Karpas-422 (cell line): ENCODE results near the gene KCNK17. TPM values are rescaled to one million over a fixed set of nuclear protein-coding genes. Genes with fewer than 3 reads are reported as not detected.
"Not testable (repeated sequence)": the region's sequence is repeated elsewhere in the genome, so short reads cannot be mapped to it uniquely, and the experiment has no call there.

Source experiments
- DNase-seq: peaks from one replicate; pipeline ENCODE4 v3.0.0-alpha.2; 2015
- H2AFZ ChIP-seq: fragments of 200-600 bp; sonication (generic); 2 replicates; pipeline ENCODE4 v1.6.1; 2014; ENCODE audit warnings: antibody characterized with exemption, low read length, mixed read lengths
- H3K27ac ChIP-seq: fragments of 200-600 bp; sonication (generic); 2 replicates; pipeline ENCODE4 v1.5.1; 2014; ENCODE audit warnings: mild to moderate bottlenecking, low read length, moderate library complexity
- H3K27me3 ChIP-seq: fragments of 200-600 bp; sonication (generic); 2 replicates; pipeline ENCODE4 v1.6.1; 2014; ENCODE audit warnings: low read length, mixed read lengths
- H3K36me3 ChIP-seq: fragments of 200-600 bp; sonication (generic); 2 replicates; pipeline ENCODE4 v1.6.1; 2014; ENCODE audit warnings: low read length, mixed read lengths; ENCODE audit not compliant: insufficient read depth
- H3K4me1 ChIP-seq: fragments of 200-600 bp; sonication (generic); 2 replicates; pipeline ENCODE4 v1.6.1; 2014; ENCODE audit warnings: mild to moderate bottlenecking, low read length, mixed read lengths
- H3K4me2 ChIP-seq: fragments of 200-600 bp; sonication (generic); 2 replicates; pipeline ENCODE4 v1.6.1; 2014; ENCODE audit warnings: low read length, low read depth, mild to moderate bottlenecking; ENCODE audit not compliant: poor library complexity, severe bottlenecking
- H3K4me3 ChIP-seq: fragments of 200-600 bp; sonication (generic); 2 replicates; pipeline ENCODE4 v1.5.1; 2014; ENCODE audit warnings: mild to moderate bottlenecking, antibody characterized with exemption, low read length, mixed read lengths
- H3K79me2 ChIP-seq: fragments of 200-600 bp; sonication (generic); 2 replicates; pipeline ENCODE4 v1.6.1; 2014; ENCODE audit warnings: mild to moderate bottlenecking, low read length, mixed read lengths
- H3K9ac ChIP-seq: fragments of 200-600 bp; sonication (generic); 2 replicates; pipeline ENCODE4 v1.6.0; 2014; ENCODE audit warnings: low read length
- H3K9me2 ChIP-seq: fragments of 200-600 bp; sonication (generic), shearing (Covaris generic); replicated peaks from 2 replicates; pipeline ENCODE4 v1.6.0; 2014; ENCODE audit warnings: mild to moderate bottlenecking, low read length, moderate library complexity; ENCODE audit not compliant: insufficient read depth
- H3K9me3 ChIP-seq: fragments of 300-700, 200-600 bp; sonication (generic); 2 replicates; pipeline ENCODE4 v1.6.1; 2014; ENCODE audit warnings: low read length, mixed read lengths
- H4K20me1 ChIP-seq: fragments of 200-600 bp; sonication (generic); 2 replicates; pipeline ENCODE4 v1.6.1; 2014; ENCODE audit warnings: mild to moderate bottlenecking, antibody characterized with exemption, low read length, low read depth; ENCODE audit not compliant: insufficient read depth
- total RNA-seq: library from RNA; depleted of rRNA; stranded (reverse); fragments of >200 nt; shearing (Covaris generic); gene quantifications from 2 replicates; pipeline ENCODE4 v1.2.3, GENCODE V29; 2014; ENCODE audit warnings: low replicate concordance

Gene KCNK17
- total RNA-seq, 1 experiment from 2014 or later: not detected

GRCh38 chr6:39294133-39294532, 20.1 kb downstream of the KCNK17 start:
- Histone ChIP-seq H3K9me3 (no peaks in the 10 kb centered on the region), H3K4me2 (no peak overlapping the region), H3K36me3 (no peaks in the 10 kb centered on the region), H3K4me3 (no peak overlapping the region), H2AFZ (no peak overlapping the region), H3K27me3 (no peaks in the 10 kb centered on the region), H3K27ac (no peak overlapping the region), H3K9me2 (no peaks in the 10 kb centered on the region), H3K79me2 (no peaks in the 10 kb centered on the region), H3K4me1 (no peaks in the 10 kb centered on the region), H3K9ac (no peak overlapping the region), H4K20me1 (no peaks in the 10 kb centered on the region)
- no peak for DNase-seq

GRCh38 chr6:39292637-39293036, 21.6 kb downstream of the KCNK17 start:
- DNase-seq: no peak
- Histone ChIP-seq H4K20me1 (no peaks in the 10 kb centered on the region), H2AFZ (no peak overlapping the region), H3K36me3 (no peaks in the 10 kb centered on the region), H3K27me3 (no peaks in the 10 kb centered on the region), H3K4me2 (no peak overlapping the region), H3K4me1 (no peaks in the 10 kb centered on the region), H3K9me3 (no peaks in the 10 kb centered on the region), H3K79me2 (no peaks in the 10 kb centered on the region), H3K9ac (no peak overlapping the region), H3K4me3 (no peak overlapping the region), H3K9me2 (no peaks in the 10 kb centered on the region), H3K27ac (no peak overlapping the region)

GRCh38 chr6:39289490-39289889, 24.7 kb downstream of the KCNK17 start:
- Histone ChIP-seq H3K9me2 (no peaks in the 10 kb centered on the region), H3K79me2 (no peaks in the 10 kb centered on the region), H4K20me1 (no peaks in the 10 kb centered on the region), H2AFZ (no peak overlapping the region), H3K27ac (no peak overlapping the region), H3K9me3 (no peaks in the 10 kb centered on the region), H3K4me1 (no peaks in the 10 kb centered on the region), H3K27me3 (no peaks in the 10 kb centered on the region), H3K36me3 (no peaks in the 10 kb centered on the region), H3K4me3 (no peak overlapping the region), H3K9ac (no peak overlapping the region), H3K4me2 (no peak overlapping the region)
- no peak for DNase-seq

GRCh38 chr6:39287601-39288000, 26.6 kb downstream of the KCNK17 start:
- Histone ChIP-seq H4K20me1 (no peaks in the 10 kb centered on the region), H3K4me1 (no peaks in the 10 kb centered on the region), H3K4me3 (no peak overlapping the region), H3K27me3 (no peaks in the 10 kb centered on the region), H3K9me2 (no peaks in the 10 kb centered on the region), H3K9me3 (no peaks in the 10 kb centered on the region), H3K4me2 (no peak overlapping the region), H2AFZ (no peak overlapping the region), H3K79me2 (no peaks in the 10 kb centered on the region), H3K27ac (no peak overlapping the region), H3K9ac (no peak overlapping the region), H3K36me3 (no peaks in the 10 kb centered on the region)
- DNase-seq: no peak

GRCh38 chr6:39286596-39286995, 27.6 kb downstream of the KCNK17 start:
- H3K79me2 ChIP-seq, H4K20me1 ChIP-seq, H2AFZ ChIP-seq, H3K9ac ChIP-seq, H3K4me3 ChIP-seq, DNase-seq, H3K4me1 ChIP-seq, H3K36me3 ChIP-seq, H3K27ac ChIP-seq, H3K27me3 ChIP-seq, H3K9me2 ChIP-seq, H3K4me2 ChIP-seq, H3K9me3 ChIP-seq: not testable (repeated sequence)

GRCh38 chr6:39282774-39283173, 31.4 kb downstream of the KCNK17 start:
- no peak overlapping the region for H3K4me2 ChIP-seq
- H3K27ac ChIP-seq: no peak overlapping the region
- H3K79me2 ChIP-seq: no peaks in the 10 kb centered on the region
- no peak overlapping the region for H3K9ac ChIP-seq
- H3K9me3 ChIP-seq: no peaks in the 10 kb centered on the region
- no peaks in the 10 kb centered on the region for H4K20me1 ChIP-seq
- H2AFZ ChIP-seq: no peak overlapping the region
- H3K4me1 ChIP-seq: no peaks in the 10 kb centered on the region
- no peaks in the 10 kb centered on the region for H3K9me2 ChIP-seq
- no peak overlapping the region for H3K4me3 ChIP-seq
- H3K36me3 ChIP-seq: no peaks in the 10 kb centered on the region
- DNase-seq: no peak
- H3K27me3 ChIP-seq: no peaks in the 10 kb centered on the region

- Histone ChIP-seq H3K9ac (no peak overlapping the region), H3K9me2 (no peaks in the 10 kb centered on the region), H3K27me3 (no peaks in the 10 kb centered on the region), H3K4me2 (no peak overlapping the region), H3K4me3 (no peak overlapping the region), H3K27ac (no peak overlapping the region), H2AFZ (no peak overlapping the region), H3K9me3 (no peaks in the 10 kb centered on the region), H4K20me1 (no peaks in the 10 kb centered on the region), H3K36me3 (no peaks in the 10 kb centered on the region), H3K4me1 (no peaks in the 10 kb centered on the region), H3K79me2 (no peaks in the 10 kb centered on the region)
- no peak for DNase-seq
These were observed 32.8 kb downstream of the KCNK17 start for GRCh38 chr6:39281312-39281980.

- Histone ChIP-seq H3K27me3 (no peaks in the 10 kb centered on the region), H4K20me1 (no peaks in the 10 kb centered on the region), H3K4me1 (no peaks in the 10 kb centered on the region), H3K4me2 (no peak overlapping the region), H3K9me3 (no peaks in the 10 kb centered on the region), H3K36me3 (no peaks in the 10 kb centered on the region), H3K79me2 (no peaks in the 10 kb centered on the region), H3K9me2 (no peaks in the 10 kb centered on the region), H3K27ac (no peak overlapping the region), H2AFZ (no peak overlapping the region), H3K9ac (no peak overlapping the region), H3K4me3 (no peak overlapping the region)
- DNase-seq: no peak
These were observed 33.9 kb downstream of the KCNK17 start for GRCh38 chr6:39280247-39280731.
